Measurements from ENCODE around the gene SLITRK1. TPM values are rescaled to one million over a fixed set of nuclear protein-coding genes. Genes with fewer than 3 reads are reported as not detected.
A peak's percentile ranks its signal among the peaks of the same experiment; 100 is the strongest.

Gene SLITRK1
- total RNA-seq, 1 experiment from 2014 or later = 0.20 TPM

DNA sequence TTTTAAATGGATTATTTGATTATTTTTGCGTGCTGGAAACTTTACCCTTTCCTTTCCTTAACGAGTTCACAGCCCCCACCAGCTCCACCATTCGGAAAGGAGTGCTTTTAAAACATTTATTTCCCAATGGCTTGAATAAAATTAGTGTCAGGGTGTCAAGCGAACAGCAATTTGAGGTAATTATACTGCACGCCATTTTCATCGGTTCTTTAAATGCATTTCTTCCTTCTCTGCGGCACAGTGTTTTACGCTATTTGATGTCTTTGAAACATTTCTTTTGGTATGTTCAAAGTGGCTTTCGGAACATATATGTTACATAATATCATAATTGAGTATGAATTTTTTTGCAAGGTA, 309 bp upstream of the SLITRK1 start:
- Histone ChIP-seq H2BK15ac (ENCODE audit: low read depth, low read length) (no peak overlapping the region), H4K8ac (replicated peaks; ENCODE audit: insufficient read length, low read depth, low read length) (no peak overlapping the region), H4K20me1 (ENCODE audit: control insufficient read depth, insufficient read depth, insufficient read length) (no peaks in the 10 kb centered on the region), H3K4me2 (ENCODE audit: insufficient read depth, insufficient read length, low read length) (peak overlapping the region; percentile 94), H3K79me2 (ENCODE audit: insufficient read depth, low read length) (no peaks in the 10 kb centered on the region), H3K27ac (ENCODE audit: insufficient read length, low read depth, low read length) (no peak overlapping the region), H3K9me3 (ENCODE audit: control insufficient read depth, low read depth, low read length) (no peaks in the 10 kb centered on the region), H2AK5ac (ENCODE audit: insufficient read length, low read length) (no peak overlapping the region), H3K18ac (ENCODE audit: insufficient read length, low read depth, low read length) (no peak overlapping the region), H3K56ac (ENCODE audit: insufficient read length, low read depth, low read length) (no peak overlapping the region), H3K79me1 (ENCODE audit: insufficient read depth, low read depth, low read length, poor library complexity, severe bottlenecking) (no peaks in the 10 kb centered on the region), H3K27me3 (ENCODE audit: insufficient read depth, low read length) (peaks cover 31% of the 10 kb centered on the region), H3K23ac (ENCODE audit: insufficient read length, low read depth, low read length) (no peak overlapping the region), H4K5ac (ENCODE audit: insufficient read length, low read depth, low read length) (no peak overlapping the region), H3K9ac (ENCODE audit: extremely low read depth, insufficient read length, low read length) (no peak overlapping the region), H3K4ac (ENCODE audit: low read depth, low read length) (no peak overlapping the region), H3K4me1 (ENCODE audit: insufficient read depth, low read length) (peaks cover 3% of the 10 kb centered on the region; the same call in 1 of the 2 replicates), H2BK5ac (ENCODE audit: insufficient read length, low read length) (no peak overlapping the region), H3K14ac (ENCODE audit: insufficient read depth, low read length) (no peak overlapping the region), H3K23me2 (ENCODE audit: insufficient read length, low read depth, low read length, poor library complexity, severe bottlenecking) (peaks cover 37% of the 10 kb centered on the region), H2BK120ac (ENCODE audit: low read depth, low read length, poor library complexity, severe bottlenecking) (no peak overlapping the region), H2BK20ac (ENCODE audit: low read depth, low read length, poor library complexity, severe bottlenecking) (no peak overlapping the region), H4K91ac (ENCODE audit: insufficient read length, low read depth, low read length) (no peak overlapping the region), H2AFZ (ENCODE audit: low read length) (no peak overlapping the region), H2BK12ac (ENCODE audit: insufficient read length, low read depth, low read length) (no peak overlapping the region), H3T11ph (ENCODE audit: low read length) (no peak overlapping the region)
- Mint-ChIP-seq H3K4me1 (peaks cover 54 to 60% of the 10 kb centered on the region in 2 experiments), H3K9me3 (no peaks in the 10 kb centered on the region; a peak in 1 of 5 replicates), H3K27me3 (ENCODE audit: low read depth) (peaks cover 71% of the 10 kb centered on the region), H3K4me3 (peak overlapping the region; percentile 81 to 85), H3K27ac (no peak overlapping the region), H3K36me3 (ENCODE audit: insufficient read depth in 1 of 3, low read depth in 3 of 3) (no peaks in the 10 kb centered on the region)
- no CpG with 5 or more reads among the region's 9 CpGs for WGBS (ENCODE audit: extremely low coverage, insufficient read length, low lambda C conversion rate)
- DNase-seq = no peak
- TF ChIP-seq, protein P1, sequence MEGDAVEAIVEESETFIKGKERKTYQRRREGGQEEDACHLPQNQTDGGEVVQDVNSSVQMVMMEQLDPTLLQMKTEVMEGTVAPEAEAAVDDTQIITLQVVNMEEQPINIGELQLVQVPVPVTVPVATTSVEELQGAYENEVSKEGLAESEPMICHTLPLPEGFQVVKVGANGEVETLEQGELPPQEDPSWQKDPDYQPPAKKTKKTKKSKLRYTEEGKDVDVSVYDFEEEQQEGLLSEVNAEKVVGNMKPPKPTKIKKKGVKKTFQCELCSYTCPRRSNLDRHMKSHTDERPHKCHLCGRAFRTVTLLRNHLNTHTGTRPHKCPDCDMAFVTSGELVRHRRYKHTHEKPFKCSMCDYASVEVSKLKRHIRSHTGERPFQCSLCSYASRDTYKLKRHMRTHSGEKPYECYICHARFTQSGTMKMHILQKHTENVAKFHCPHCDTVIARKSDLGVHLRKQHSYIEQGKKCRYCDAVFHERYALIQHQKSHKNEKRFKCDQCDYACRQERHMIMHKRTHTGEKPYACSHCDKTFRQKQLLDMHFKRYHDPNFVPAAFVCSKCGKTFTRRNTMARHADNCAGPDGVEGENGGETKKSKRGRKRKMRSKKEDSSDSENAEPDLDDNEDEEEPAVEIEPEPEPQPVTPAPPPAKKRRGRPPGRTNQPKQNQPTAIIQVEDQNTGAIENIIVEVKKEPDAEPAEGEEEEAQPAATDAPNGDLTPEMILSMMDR (conservative IDR thresholded peaks at IDR 0.05) = no peak
